CD4-positive, alpha-beta memory T cell (primary cell): Measurements from ENCODE around the gene EPG5. TPM values are rescaled to one million over a fixed set of nuclear protein-coding genes. Genes with fewer than 3 reads are reported as not detected.
"Not testable (repeated sequence)": the region's sequence is repeated elsewhere in the genome, so short reads cannot be mapped to it uniquely, and the experiment has no call there.

Experiments used
- CTCF ChIA-PET: fragments of 350-600 bp; sonication (Branson Sonifier 250); formaldehyde crosslinking; loops from one replicate; lab custom pipeline; 2021; ENCODE audit warnings: inconsistent platforms; ENCODE audit not compliant: partially characterized antibody; lab: Charles Lee
- POLR2A ChIA-PET: fragments of 350-600 bp; sonication (Branson Sonifier 250); formaldehyde crosslinking; loops from one replicate; lab custom pipeline; 2021; ENCODE audit not compliant: partially characterized antibody; lab: Charles Lee
- DNase-seq, 5 donors: peaks; one replicate each; pipeline versions ENCODE4 v3.0.0 to v3.0.0-alpha.2; 2020 to 2022; ENCODE audit warnings: mixed read lengths in 1 of 5
- H3K27ac ChIP-seq: one replicate; pipeline ENCODE4 v1.7.0; 2013; ENCODE audit warnings: low read depth, low read length
- H3K27me3 ChIP-seq: 2 replicates; pipeline ENCODE4 v1.7.0; 2013; ENCODE audit warnings: mild to moderate bottlenecking, low read length, moderate library complexity; ENCODE audit not compliant: insufficient read depth
- H3K36me3 ChIP-seq: 2 replicates; pipeline ENCODE4 v1.7.0; 2013; ENCODE audit warnings: mild to moderate bottlenecking, low read length, moderate library complexity; ENCODE audit not compliant: insufficient read depth
- H3K4me1 ChIP-seq: 2 replicates; pipeline ENCODE4 v1.7.0; 2013; ENCODE audit warnings: mild to moderate bottlenecking, low read length, moderate library complexity; ENCODE audit not compliant: insufficient read depth
- H3K4me3 ChIP-seq, 2 donors: one replicate each; pipeline ENCODE4 v1.7.0; 2013; ENCODE audit warnings: low read length in 2 of 2, mild to moderate bottlenecking in 1 of 2
- H3K9me3 ChIP-seq, 2 donors: one replicate each; pipeline ENCODE4 v1.7.0; 2013; ENCODE audit warnings: low read length in 2 of 2, control low read depth in 1 of 2; ENCODE audit not compliant: control insufficient read depth in 1 of 2
- H3K27ac Mint-ChIP-seq, 7 donors: one replicate each; pipeline ENCODE4 v1.8.0; 2020 to 2021; ENCODE audit warnings: mixed read lengths in 7 of 7, mild to moderate bottlenecking in 6 of 7, inconsistent platforms in 3 of 7, moderate library complexity in 3 of 7
- H3K27me3 Mint-ChIP-seq, 2 donors: one replicate each; pipeline ENCODE4 v1.8.0; 2020 to 2021; ENCODE audit warnings: mixed read lengths in 2 of 2
- H3K36me3 Mint-ChIP-seq, 2 donors: one replicate each; pipeline ENCODE4 v1.8.0; 2020 to 2021; ENCODE audit warnings: mixed read lengths in 2 of 2, inconsistent platforms in 1 of 2, mild to moderate bottlenecking in 1 of 2
- H3K4me1 Mint-ChIP-seq, 4 donors: one replicate each; pipeline ENCODE4 v1.8.0; 2020 to 2021; ENCODE audit warnings: mixed read lengths in 4 of 4, mild to moderate bottlenecking in 1 of 4
- H3K4me3 Mint-ChIP-seq, 8 donors: one replicate each; pipeline ENCODE4 v1.8.0; 2020 to 2021; ENCODE audit warnings: mixed read lengths in 8 of 8, mild to moderate bottlenecking in 7 of 8, moderate library complexity in 6 of 8, inconsistent platforms in 3 of 8
- H3K9me3 Mint-ChIP-seq, 8 donors: one replicate each; pipeline ENCODE4 v1.8.0; 2020 to 2021; ENCODE audit warnings: mixed read lengths in 8 of 8, mild to moderate bottlenecking in 5 of 8, inconsistent platforms in 3 of 8, moderate library complexity in 1 of 8
- intact Hi-C: fragments of 100-400 bp; cut with micrococcal nuclease; formaldehyde crosslinking; loops from one replicate; pipeline ENCODE4 v1.15.1; 2023
- polyA plus RNA-seq, 2 donors: library from polyadenylated mRNA; unstranded; fragments of 300-500 nt; fragmentation: Illumina TruSeq; gene quantifications; one replicate each; pipeline ENCODE4 v1.2.3, GENCODE V29; 2021
- total RNA-seq, 2 experiments: library from RNA; stranded (reverse); gene quantifications; one replicate each; pipeline ENCODE4 v1.2.3, GENCODE V29; 2021

The EPG5 gene
- total and polyA plus RNA-seq, 4 experiments from 2014 or later = 4.1 to 69.0 (median 35.0) TPM

GRCh38 chr18:45962461-45962860 is 4.7 kb downstream of the EPG5 start:
- DNase-seq = peak; percentile 67 to 90 (median 73)
- Histone ChIP-seq H3K4me3 (no peak overlapping the region), H3K27me3 (no peaks in the 10 kb centered on the region), H3K4me1 (peaks cover 80% of the 10 kb centered on the region), H3K27ac (peak overlapping the region; percentile 66), H3K36me3 (no peaks in the 10 kb centered on the region), H3K9me3 (no peaks in the 10 kb centered on the region)
- no peaks in the 10 kb centered on the region for H3K9me3 Mint-ChIP-seq
- H3K4me3 Mint-ChIP-seq = peak overlapping the region; percentile 38 to 86 (median 68)
- peaks cover 11 to 30% of the 10 kb centered on the region in 2 donors for H3K36me3 Mint-ChIP-seq
- no peaks in the 10 kb centered on the region for H3K27me3 Mint-ChIP-seq
- H3K4me1 Mint-ChIP-seq = peaks cover 54 to 85% (median 69%) of the 10 kb centered on the region in 4 donors
- POLR2A ChIA-PET = interaction anchor here (0.6 to 1.8 kb wide), 6 partner anchors 10 to 275 kb away, joined by 3 to 6 read pairs (median 4); no protein-coding TSS in a partner anchor
- intact Hi-C loops = loop anchor here (5.0 kb wide), 1 partner anchor 50 kb away; no protein-coding TSS in a partner anchor
- peak overlapping the region; percentile 89 to 96 (median 93) for H3K27ac Mint-ChIP-seq
- CTCF ChIA-PET = interaction anchor here (0.7 to 2.0 kb wide), 5 partner anchors 11 to 341 kb away, joined by 3 to 8 read pairs (median 4); no protein-coding TSS in a partner anchor

GRCh38 chr18:45959484-45959883 is 7.6 kb downstream of the EPG5 start:
- H3K36me3 Mint-ChIP-seq = peaks cover 24 to 38% of the 10 kb centered on the region in 2 donors
- intact Hi-C loops, H3K27ac ChIP-seq, H3K4me3 ChIP-seq, H3K27ac Mint-ChIP-seq, DNase-seq, H3K9me3 ChIP-seq, H3K4me3 Mint-ChIP-seq, H3K9me3 Mint-ChIP-seq, POLR2A ChIA-PET, H3K27me3 Mint-ChIP-seq, H3K27me3 ChIP-seq: not testable (repeated sequence)
- peaks cover 52 to 77% (median 63%) of the 10 kb centered on the region in 4 donors for H3K4me1 Mint-ChIP-seq
- CTCF ChIA-PET = interaction anchor here (1.1 to 1.2 kb wide), 2 partner anchors 15 to 17 kb away, joined by 4 to 6 read pairs; no protein-coding TSS in a partner anchor
- peaks cover 60% of the 10 kb centered on the region for H3K4me1 ChIP-seq
- peaks cover 17% of the 10 kb centered on the region for H3K36me3 ChIP-seq

GRCh38 chr18:45958730-45959129 is 8.4 kb downstream of the EPG5 start:
- H3K27me3 Mint-ChIP-seq = no peaks in the 10 kb centered on the region
- peaks cover 52 to 72% (median 64%) of the 10 kb centered on the region in 4 donors for H3K4me1 Mint-ChIP-seq
- ChIA-PET CTCF (interaction anchor here (1.1 to 1.2 kb wide), 2 partner anchors 16 to 17 kb away, joined by 4 to 6 read pairs; no protein-coding TSS in a partner anchor), POLR2A (no interaction called here)
- Histone ChIP-seq H3K27me3 (no peaks in the 10 kb centered on the region), H3K4me3 (no peak overlapping the region), H3K4me1 (peaks cover 53% of the 10 kb centered on the region), H3K36me3 (peaks cover 24% of the 10 kb centered on the region), H3K9me3 (no peaks in the 10 kb centered on the region), H3K27ac (no peak overlapping the region)
- DNase-seq = no peak
- peak overlapping the region in 3 of 7 donors; percentile 7 to 72 (median 31) for H3K27ac Mint-ChIP-seq
- H3K4me3 Mint-ChIP-seq = peak overlapping the region in 4 of 8 donors; percentile 5 to 48 (median 26)
- no peaks in the 10 kb centered on the region for H3K9me3 Mint-ChIP-seq
- intact Hi-C loops = no loop called here
- peaks cover 29 to 44% of the 10 kb centered on the region in 2 donors for H3K36me3 Mint-ChIP-seq

GRCh38 chr18:45958027-45958426 is 9.1 kb downstream of the EPG5 start:
- POLR2A ChIA-PET = no interaction called here

GRCh38 chr18:45957100-45957499 is 10.0 kb downstream of the EPG5 start:
- Mint-ChIP-seq H3K9me3 (no peaks in the 10 kb centered on the region), H3K27me3 (no peaks in the 10 kb centered on the region), H3K4me1 (peaks cover 46 to 67% (median 53%) of the 10 kb centered on the region in 4 donors), H3K4me3 (no peak overlapping the region), H3K36me3 (peaks cover 43 to 51% of the 10 kb centered on the region in 2 donors), H3K27ac (no peak overlapping the region)
- POLR2A ChIA-PET = no interaction called here
- H3K27me3 ChIP-seq = no peaks in the 10 kb centered on the region
- H3K36me3 ChIP-seq = peaks cover 39% of the 10 kb centered on the region
- H3K4me1 ChIP-seq = peaks cover 36% of the 10 kb centered on the region
- no peak for DNase-seq
- intact Hi-C loops = no loop called here
- no peak overlapping the region for H3K4me3 ChIP-seq
- no peaks in the 10 kb centered on the region for H3K9me3 ChIP-seq
- H3K27ac ChIP-seq = no peak overlapping the region
- CTCF ChIA-PET = no interaction called here

More at GRCh38 chr18:45958027-45958426, 9.1 kb downstream of the EPG5 start:
- H3K9me3 ChIP-seq = no peaks in the 10 kb centered on the region
- DNase-seq = no peak
- H3K36me3 Mint-ChIP-seq = peaks cover 36 to 48% of the 10 kb centered on the region in 2 donors
- H3K27ac Mint-ChIP-seq = peak overlapping the region in 3 of 7 donors; percentile 7 to 57 (median 52)
- H3K36me3 ChIP-seq = peaks cover 31% of the 10 kb centered on the region
- H3K4me3 ChIP-seq = no peak overlapping the region
- peaks cover 49 to 69% (median 60%) of the 10 kb centered on the region in 4 donors for H3K4me1 Mint-ChIP-seq
- CTCF ChIA-PET = no interaction called here
- H3K27me3 Mint-ChIP-seq = no peaks in the 10 kb centered on the region
- peaks cover 46% of the 10 kb centered on the region for H3K4me1 ChIP-seq
- H3K27ac ChIP-seq = no peak overlapping the region
- H3K9me3 Mint-ChIP-seq = no peaks in the 10 kb centered on the region
- peak overlapping the region in 2 of 8 donors; percentile 11 to 26 for H3K4me3 Mint-ChIP-seq
- intact Hi-C loops = no loop called here
- H3K27me3 ChIP-seq = no peaks in the 10 kb centered on the region

- H3K36me3 ChIP-seq = peaks cover 57% of the 10 kb centered on the region
- H3K36me3 Mint-ChIP-seq = peaks cover 64 to 65% of the 10 kb centered on the region in 2 donors
- CTCF ChIA-PET = interaction anchor here (1.3 kb wide), 1 partner anchor 119 kb away, joined by 4 read pairs; no protein-coding TSS in a partner anchor
Measured at GRCh38 chr18:45954070-45954934, 12.8 kb downstream of the EPG5 start.

More at GRCh38 chr18:45954070-45954934, 12.8 kb downstream of the EPG5 start:
- Histone ChIP-seq H3K27me3 (no peaks in the 10 kb centered on the region), H3K4me3 (no peak overlapping the region), H3K27ac (no peak overlapping the region), H3K9me3 (no peaks in the 10 kb centered on the region), H3K4me1 (peaks cover 16% of the 10 kb centered on the region)
- POLR2A ChIA-PET = interaction anchor here (1.0 kb wide), 1 partner anchor 268 kb away, joined by 3 read pairs; no protein-coding TSS in a partner anchor
- intact Hi-C loops = no loop called here
- Mint-ChIP-seq H3K27ac (no peak overlapping the region), H3K27me3 (no peaks in the 10 kb centered on the region), H3K9me3 (no peaks in the 10 kb centered on the region), H3K4me3 (no peak overlapping the region), H3K4me1 (peaks cover 31 to 57% (median 34%) of the 10 kb centered on the region in 4 donors)
- DNase-seq = no peak
